DOHH2 (cell line): ENCODE results near the gene THEM4.
"Not testable (repeated sequence)": the region's sequence is repeated elsewhere in the genome, so short reads cannot be mapped to it uniquely, and the experiment has no call there.

Experiments
- H3F3A ChIP-seq: fragments of 200-600 bp; sonication (generic), shearing (Covaris generic); 2 replicates; pipeline ENCODE4 v1.6.0; 2016; ENCODE audit warnings: antibody characterized with exemption, mild to moderate bottlenecking; ENCODE audit not compliant: control insufficient read depth, insufficient read depth
- H3K27ac ChIP-seq: fragments of 200-600 bp; sonication (generic); 2 replicates; pipeline ENCODE4 v1.5.1; 2014; ENCODE audit warnings: low read depth, mild to moderate bottlenecking, low read length, moderate library complexity
- H3K27me3 ChIP-seq: fragments of 200-600 bp; sonication (generic); 2 replicates; pipeline ENCODE4 v1.6.1; 2014; ENCODE audit warnings: mild to moderate bottlenecking, low read length, mixed read lengths; ENCODE audit not compliant: control insufficient read depth
- H3K36me3 ChIP-seq: fragments of 200-600 bp; sonication (generic); 2 replicates; pipeline ENCODE4 v1.6.1; 2014; ENCODE audit warnings: mild to moderate bottlenecking, low read length, moderate library complexity, mixed read lengths; ENCODE audit not compliant: control insufficient read depth
- H3K4me1 ChIP-seq: fragments of 200-600 bp; sonication (generic); 2 replicates; pipeline ENCODE4 v1.6.1; 2014; ENCODE audit warnings: mild to moderate bottlenecking, low read length, mixed read lengths; ENCODE audit not compliant: control insufficient read depth
- H3K4me2 ChIP-seq: fragments of 200-600 bp; sonication (generic); 2 replicates; pipeline ENCODE4 v1.6.0; 2014; ENCODE audit warnings: mild to moderate bottlenecking, low read length, moderate library complexity
- H3K4me3 ChIP-seq: fragments of 200-600 bp; sonication (generic); 2 replicates; pipeline ENCODE4 v1.5.1; 2014; ENCODE audit warnings: mild to moderate bottlenecking, low read length, mixed read lengths
- H3K79me2 ChIP-seq: fragments of 200-600 bp; sonication (generic); 2 replicates; pipeline ENCODE4 v1.6.1; 2014; ENCODE audit warnings: mild to moderate bottlenecking, low read length, mixed read lengths; ENCODE audit not compliant: control insufficient read depth
- H3K9me2 ChIP-seq: fragments of 200-600 bp; sonication (generic); replicated peaks from 2 replicates; pipeline ENCODE4 v1.6.1; 2014; ENCODE audit warnings: mild to moderate bottlenecking, low read length, mixed read lengths; ENCODE audit not compliant: control insufficient read depth
- H3K9me3 ChIP-seq: fragments of 200-600 bp; sonication (generic); 2 replicates; pipeline ENCODE4 v1.6.1; 2014; ENCODE audit warnings: antibody characterized with exemption, low read length, mixed read lengths; ENCODE audit not compliant: control insufficient read depth, insufficient read depth
- H4K20me1 ChIP-seq: fragments of 200-600 bp; sonication (generic); 2 replicates; pipeline ENCODE4 v1.6.0; 2014; ENCODE audit warnings: low read depth, mild to moderate bottlenecking, antibody characterized with exemption, low read length, moderate library complexity; ENCODE audit not compliant: control insufficient read depth, insufficient read depth
- CTCF ChIP-seq: fragments of 200-600 bp; sonication (generic); IDR thresholded peaks from one replicate; pipeline ENCODE4 v1.5.1; 2014; ENCODE audit warnings: antibody characterized with exemption, mild to moderate bottlenecking, low read depth, low read length; ENCODE audit not compliant: poor library complexity, severe bottlenecking
- EZH2phosphoT487 ChIP-seq: fragments of 200-600 bp; sonication (generic); IDR thresholded peaks from 2 replicates; pipeline ENCODE4 v1.6.1; 2017; ENCODE audit warnings: borderline replicate concordance, mild to moderate bottlenecking, antibody characterized with exemption, low read length, moderate library complexity, mixed read lengths

Gene THEM4

GRCh38 chr1:151858030-151858746 lies 51.1 kb downstream of the THEM4 start:
- peaks cover 10% of the 10 kb centered on the region for H3K4me1 ChIP-seq
- H3K9me3 ChIP-seq = no peaks in the 10 kb centered on the region
- H3K36me3 ChIP-seq = no peaks in the 10 kb centered on the region
- peaks cover 4% of the 10 kb centered on the region; the same call in 1 of the 2 replicates for H3K27me3 ChIP-seq
- no peaks in the 10 kb centered on the region for H3F3A ChIP-seq
- no peak overlapping the region for H3K4me2 ChIP-seq
- no peak overlapping the region for H3K4me3 ChIP-seq
- no peaks in the 10 kb centered on the region for H3K9me2 ChIP-seq
- H3K27ac ChIP-seq = no peak overlapping the region
- no peaks in the 10 kb centered on the region for H4K20me1 ChIP-seq
- no peaks in the 10 kb centered on the region for H3K79me2 ChIP-seq
- no peak for TF ChIP-seq CTCF
- no peak for TF ChIP-seq EZH2phosphoT487

GRCh38 chr1:151855933-151856332 lies 53.4 kb downstream of the THEM4 start:
- no peaks in the 10 kb centered on the region for H3K9me3 ChIP-seq
- peaks cover 10% of the 10 kb centered on the region for H3K4me1 ChIP-seq
- H3K4me3 ChIP-seq = no peak overlapping the region
- H4K20me1 ChIP-seq = no peaks in the 10 kb centered on the region
- no peaks in the 10 kb centered on the region for H3F3A ChIP-seq
- no peaks in the 10 kb centered on the region for H3K9me2 ChIP-seq
- no peaks in the 10 kb centered on the region for H3K79me2 ChIP-seq
- no peak overlapping the region for H3K27ac ChIP-seq
- TF ChIP-seq CTCF (no peak), EZH2phosphoT487 (no peak)
- H3K4me2 ChIP-seq = no peak overlapping the region
- no peaks in the 10 kb centered on the region for H3K36me3 ChIP-seq
- H3K27me3 ChIP-seq = no peaks in the 10 kb centered on the region; the same call in 1 of the 2 replicates

GRCh38 chr1:151855516-151855915 lies 53.8 kb downstream of the THEM4 start:
- not testable (repeated sequence) for H3F3A ChIP-seq, H3K9me3 ChIP-seq, H3K4me2 ChIP-seq, H3K36me3 ChIP-seq, H3K27ac ChIP-seq, H3K27me3 ChIP-seq, H3K79me2 ChIP-seq, H3K9me2 ChIP-seq, H3K4me3 ChIP-seq, H4K20me1 ChIP-seq
- H3K4me1 ChIP-seq = peaks cover 10% of the 10 kb centered on the region

GRCh38 chr1:151854658-151855057 lies 54.7 kb downstream of the THEM4 start:
- Histone ChIP-seq H3K9me2 (no peaks in the 10 kb centered on the region), H3K4me2 (no peak overlapping the region), H3K4me3 (no peak overlapping the region), H3K27me3 (peaks cover 6% of the 10 kb centered on the region), H3F3A (no peaks in the 10 kb centered on the region), H3K79me2 (no peaks in the 10 kb centered on the region), H3K27ac (no peak overlapping the region), H3K9me3 (no peaks in the 10 kb centered on the region), H3K4me1 (peaks cover 2% of the 10 kb centered on the region), H4K20me1 (no peaks in the 10 kb centered on the region), H3K36me3 (no peaks in the 10 kb centered on the region)
- TF ChIP-seq EZH2phosphoT487 = no peak
- no peak for TF ChIP-seq CTCF
